GM12878 (cell line): ENCODE results near the gene CORO2B. TPM values are rescaled to one million over a fixed set of nuclear protein-coding genes. Genes with fewer than 3 reads are reported as not detected.

Experiments used
- ATAC-seq: fragments of 200-7000 bp; cut with Tn5 transposase; 3 replicates; pipeline ENCODE4 v1.9.1; 2020; ENCODE audit warnings: mild to moderate bottlenecking, moderate library complexity
- BruUV-seq: library from RNA; stranded (reverse); fragments of 400-500 nt; replicated peaks from 2 replicates; lab custom pipeline; 2021; lab: Mats Ljungman, UMichigan
- CTCF ChIA-PET: fragments of 300-600 bp; sonication (Branson Sonifier 250); formaldehyde crosslinking; extraction: SDS; loops from one replicate; lab custom pipeline; 2021; ENCODE audit warnings: inconsistent platforms; lab: Yijun Ruan, JAX
- POLR2A ChIA-PET: fragments of 350-600 bp; formaldehyde crosslinking; extraction: SDS; loops from one replicate; lab custom pipeline; 2021; ENCODE audit warnings: inconsistent platforms; lab: Charles Lee
- RAD21 ChIA-PET: fragments of 300-600 bp; sonication (Branson Sonifier 250); formaldehyde crosslinking; loops from one replicate; lab custom pipeline; 2023; ENCODE audit warnings: antibody characterized with exemption; ENCODE audit not compliant: unreplicated experiment; lab: Charles Lee
- SMC1A ChIA-PET: fragments of 300-600 bp; sonication (Branson Sonifier 250); formaldehyde crosslinking; loops from one replicate; lab custom pipeline; 2023; ENCODE audit not compliant: unreplicated experiment, uncharacterized antibody; lab: Charles Lee
- DNase-seq: peaks from one replicate; pipeline ENCODE4 v3.0.0-alpha.2; 2011; ENCODE audit warnings: low read depth, low spot score
- FAIRE-seq: peaks from 3 replicates; lab custom pipeline; 2011; peaks lifted over from hg19 to GRCh38; lab: Jason Lieb, UNC
- H2AFZ ChIP-seq: 2 replicates; pipeline ENCODE4 v1.6.0; 2011; ENCODE audit warnings: low read depth, low read length, control low read depth; ENCODE audit not compliant: control insufficient read depth
- H3K27ac ChIP-seq: 2 replicates; pipeline ENCODE4 v1.5.1; 2011; ENCODE audit warnings: control low read depth; ENCODE audit not compliant: control insufficient read depth, insufficient read depth
- H3K27me3 ChIP-seq, 2 experiments: replicated peaks in 1 of 2; 2 replicates each; pipeline versions ENCODE4 v1.6.0 to v1.6.1; 2011; ENCODE audit warnings: low read length in 1 of 2; ENCODE audit not compliant: control insufficient read depth in 2 of 2, insufficient read depth in 2 of 2
- H3K36me3 ChIP-seq, 2 experiments: 2 replicates each; pipeline ENCODE4 v1.5.1; 2011; ENCODE audit warnings: low read length in 1 of 2; ENCODE audit not compliant: control insufficient read depth in 2 of 2, insufficient read depth in 2 of 2
- H3K4me1 ChIP-seq: 2 replicates; pipeline ENCODE4 v1.6.1; 2011; ENCODE audit warnings: mild to moderate bottlenecking, low read length, moderate library complexity, mixed read lengths; ENCODE audit not compliant: control insufficient read depth, insufficient read depth
- H3K4me2 ChIP-seq: 2 replicates; pipeline ENCODE4 v1.6.0; 2011; ENCODE audit warnings: control low read depth; ENCODE audit not compliant: control insufficient read depth, insufficient read depth
- H3K4me3 ChIP-seq: fragments of 200-600 bp; sonication (generic); 2 replicates; pipeline ENCODE4 v1.5.1; 2016
- H3K79me2 ChIP-seq: 2 replicates; pipeline ENCODE4 v1.6.0; 2011; ENCODE audit warnings: low read length; ENCODE audit not compliant: control insufficient read depth, insufficient read depth
- H3K9ac ChIP-seq: 2 replicates; pipeline ENCODE4 v1.8.0; 2011; ENCODE audit warnings: low read length, control low read depth, mixed read lengths; ENCODE audit not compliant: control insufficient read depth, insufficient read depth
- H3K9me3 ChIP-seq: replicated peaks from 3 replicates; pipeline ENCODE4 v1.5.1; 2011; ENCODE audit warnings: mild to moderate bottlenecking, low read length; ENCODE audit not compliant: control insufficient read depth, insufficient read depth
- H4K20me1 ChIP-seq: 2 replicates; pipeline ENCODE4 v1.6.0; 2011; ENCODE audit not compliant: control insufficient read depth, insufficient read depth
- CEBPB ChIP-seq, 2 experiments: fragments of 150-350 bp in 1 of 2; IDR thresholded peaks; 2 replicates each; pipeline ENCODE4 v1.6.1; 2012 to 2014; ENCODE audit warnings: low read depth in 2 of 2, low read length in 2 of 2, borderline replicate concordance in 1 of 2, inconsistent platforms in 1 of 2
- CHD4 ChIP-seq: fragments of 200-600 bp; sonication (generic); IDR thresholded peaks from 2 replicates; pipeline ENCODE4 v1.6.1; 2016; ENCODE audit warnings: mild to moderate bottlenecking
- CREB1 ChIP-seq: IDR thresholded peaks from 2 replicates; pipeline ENCODE4 v1.6.1; 2012; ENCODE audit warnings: low read depth, mild to moderate bottlenecking, inconsistent platforms
- HDAC2 ChIP-seq: fragments of 200-600 bp; sonication (generic); IDR thresholded peaks from 2 replicates; pipeline ENCODE4 v1.6.1; 2017
- HDGF ChIP-seq: fragments of 450-650 bp; IDR thresholded peaks from 2 replicates; pipeline ENCODE4 v1.6.1; 2016; ENCODE audit warnings: antibody characterized with exemption
- NFXL1 ChIP-seq: fragments of 450-650 bp; IDR thresholded peaks from 2 replicates; pipeline ENCODE4 v1.6.1; 2017; ENCODE audit warnings: antibody characterized with exemption, mild to moderate bottlenecking, borderline replicate concordance
- NR2C2 ChIP-seq: IDR thresholded peaks from 2 replicates; pipeline ENCODE4 v1.6.1; 2011; ENCODE audit warnings: borderline replicate concordance, low read depth; ENCODE audit not compliant: control insufficient read depth, insufficient read length
- POLR2A ChIP-seq: IDR thresholded peaks from 2 replicates; pipeline ENCODE4 v1.6.1; 2011; ENCODE audit warnings: low read depth, mild to moderate bottlenecking, low read length
- POU2F2 ChIP-seq: IDR thresholded peaks from 3 replicates; pipeline ENCODE4 v1.6.1; 2011; ENCODE audit warnings: low read depth, mild to moderate bottlenecking, low read length, borderline replicate concordance
- TAF1 ChIP-seq: IDR thresholded peaks from 2 replicates; pipeline ENCODE4 v1.6.1; 2011; ENCODE audit warnings: mild to moderate bottlenecking, low read depth, low read length, borderline replicate concordance
- TARDBP ChIP-seq: IDR thresholded peaks from 2 replicates; pipeline ENCODE4 v1.6.1; 2016; ENCODE audit warnings: borderline replicate concordance
- TBL1XR1 ChIP-seq: IDR thresholded peaks from 2 replicates; pipeline ENCODE4 v1.6.1; 2012; ENCODE audit warnings: low read depth, low read length, improper control_type of control experiment
- WRNIP1 ChIP-seq: IDR thresholded peaks from 2 replicates; pipeline ENCODE4 v1.6.1; 2011; ENCODE audit warnings: low read depth, low read length, improper control_type of control experiment, borderline replicate concordance
- WGBS: methylation state at CpG from one replicate; pipeline ENCODE4 v1.1.6; 2016; ENCODE audit warnings: low lambda C conversion rate; ENCODE audit not compliant: insufficient replicate concordance, insufficient coverage; ENCODE audit errors: missing lambda C conversion rate; 5-methylcytosine and 5-hydroxymethylcytosine counted together
- in situ Hi-C: fragments of 300-500 bp; cut with MboI; formaldehyde crosslinking; loops from 9 replicates; pipeline ENCODE4 v1.14.3; 2018; ENCODE audit warnings: mixed read lengths
- intact Hi-C: fragments of 100-400 bp; cut with micrococcal nuclease; formaldehyde crosslinking; loops from one replicate; pipeline ENCODE4 v1.14.2; 2022; ENCODE audit not compliant: unreplicated experiment
- polyA plus RNA-seq, 11 experiments: library from polyadenylated mRNA; depleted of rRNA in 4 of 11; unstranded in 6 of 11; stranded (reverse) in 5 of 11; fragments of >200 nt; fragmentation: Nextera tagmentation in 4 of 11; fragmentation: Illumina TruSeq in 1 of 11; extraction: Ambion mirVana in 4 of 11; extraction: Trizol in 1 of 11; gene quantifications; 1 replicate in 1 of 11; 2 replicates in 10 of 11; pipeline versions ENCODE4 v1.2.1 to v1.2.3, GENCODE V29; 2011 to 2016; ENCODE audit warnings: inconsistent platforms in 2 of 11, missing spikeins in 2 of 11, low read depth in 1 of 11
- total RNA-seq, 4 experiments: library from RNA; depleted of rRNA in 3 of 4; stranded (reverse); fragments of >200 nt in 3 of 4; fragmentation: Illumina TruSeq in 1 of 4; extraction: Trizol in 1 of 4; gene quantifications; 2 replicates each; pipeline versions ENCODE4 v1.2.1 to v1.2.3, GENCODE V29; 2013 to 2021
- TF ChIP-seq, protein P1 (sequence below): fragments of 450-650 bp; formaldehyde crosslinking; IDR thresholded peaks from 2 replicates; pipeline ENCODE4 v1.4.0; 2020; ENCODE audit warnings: mild to moderate bottlenecking, moderate library complexity
- TF ChIP-seq, protein P2 (sequence below): fragments of 450-650 bp; IDR thresholded peaks from 2 replicates; pipeline ENCODE4 v1.6.1; 2018; ENCODE audit warnings: mild to moderate bottlenecking, low read depth, moderate library complexity; ENCODE audit not compliant: partially characterized antibody
- TF ChIP-seq, protein P3 (sequence below): IDR thresholded peaks from 2 replicates; pipeline ENCODE4 v1.6.1; 2012; ENCODE audit warnings: low read depth, low read length, improper control_type of control experiment
- TF ChIP-seq, protein P4 (sequence below): IDR thresholded peaks from 2 replicates; pipeline ENCODE4 v1.6.1; 2012; ENCODE audit warnings: low read length, inconsistent platforms

CORO2B gene
- total and polyA plus RNA-seq, 10 of the 15 experiments (the other 5 are each of a cell fraction or from before 2014, with no cell fraction given): 0.05 to 0.73 (median 0.13) TPM; not detected in 4

DNA sequence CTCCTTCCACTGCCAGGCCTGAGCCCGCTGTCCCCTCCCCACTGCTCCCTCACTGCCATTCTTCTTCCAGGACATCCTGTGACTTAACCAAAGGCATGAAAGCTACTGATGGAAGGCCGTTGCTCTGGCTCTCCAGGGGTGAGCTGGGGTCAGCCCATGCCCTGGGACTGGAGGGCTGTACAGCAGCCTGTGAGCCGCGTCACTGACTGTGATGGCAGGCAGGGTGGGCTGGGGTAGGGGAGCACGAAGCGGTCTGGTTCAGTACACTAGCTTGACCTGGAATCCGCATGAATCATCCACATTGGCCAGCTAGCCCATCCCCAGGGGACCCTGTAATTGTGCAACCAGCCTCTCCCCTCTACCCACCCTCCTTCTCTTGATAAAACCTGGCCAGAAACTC is 30.8 kb downstream of the CORO2B start:
- FAIRE-seq (no peak), ATAC-seq (no peak), DNase-seq (no peak)
- Histone ChIP-seq H3K4me2 (no peak overlapping the region), H3K27ac (no peak overlapping the region), H4K20me1 (no peaks in the 10 kb centered on the region), H3K79me2 (no peaks in the 10 kb centered on the region), H3K27me3 (no peaks in the 10 kb centered on the region), H3K36me3 (no peaks in the 10 kb centered on the region), H3K9me3 (no peaks in the 10 kb centered on the region), H2AFZ (no peak overlapping the region), H3K4me3 (no peak overlapping the region), H3K4me1 (no peaks in the 10 kb centered on the region), H3K9ac (no peak overlapping the region)
- WGBS: 29% methylated on average over 7 of the region's 7 CpGs
- ChIA-PET SMC1A (no interaction called here), POLR2A (no interaction called here), CTCF (no interaction called here), RAD21 (no interaction called here)
- no TSS peak for BruUV-seq
- intact Hi-C loops: no loop called here
- TF ChIP-seq NFXL1 (no peak), TAF1 (no peak), POU2F2 (no peak), HDGF (no peak), WRNIP1 (no peak), POLR2A (no peak), NR2C2 (no peak), TBL1XR1 (no peak), CHD4 (no peak), TARDBP (no peak), HDAC2 (no peak), CREB1 (no peak), CEBPB (IDR thresholded peaks at IDR 0.05; ENCODE audit: borderline replicate concordance in 1 of 2, low read depth in 2 of 2, low read length in 2 of 2) (no peak)
- TF ChIP-seq, protein P1, sequence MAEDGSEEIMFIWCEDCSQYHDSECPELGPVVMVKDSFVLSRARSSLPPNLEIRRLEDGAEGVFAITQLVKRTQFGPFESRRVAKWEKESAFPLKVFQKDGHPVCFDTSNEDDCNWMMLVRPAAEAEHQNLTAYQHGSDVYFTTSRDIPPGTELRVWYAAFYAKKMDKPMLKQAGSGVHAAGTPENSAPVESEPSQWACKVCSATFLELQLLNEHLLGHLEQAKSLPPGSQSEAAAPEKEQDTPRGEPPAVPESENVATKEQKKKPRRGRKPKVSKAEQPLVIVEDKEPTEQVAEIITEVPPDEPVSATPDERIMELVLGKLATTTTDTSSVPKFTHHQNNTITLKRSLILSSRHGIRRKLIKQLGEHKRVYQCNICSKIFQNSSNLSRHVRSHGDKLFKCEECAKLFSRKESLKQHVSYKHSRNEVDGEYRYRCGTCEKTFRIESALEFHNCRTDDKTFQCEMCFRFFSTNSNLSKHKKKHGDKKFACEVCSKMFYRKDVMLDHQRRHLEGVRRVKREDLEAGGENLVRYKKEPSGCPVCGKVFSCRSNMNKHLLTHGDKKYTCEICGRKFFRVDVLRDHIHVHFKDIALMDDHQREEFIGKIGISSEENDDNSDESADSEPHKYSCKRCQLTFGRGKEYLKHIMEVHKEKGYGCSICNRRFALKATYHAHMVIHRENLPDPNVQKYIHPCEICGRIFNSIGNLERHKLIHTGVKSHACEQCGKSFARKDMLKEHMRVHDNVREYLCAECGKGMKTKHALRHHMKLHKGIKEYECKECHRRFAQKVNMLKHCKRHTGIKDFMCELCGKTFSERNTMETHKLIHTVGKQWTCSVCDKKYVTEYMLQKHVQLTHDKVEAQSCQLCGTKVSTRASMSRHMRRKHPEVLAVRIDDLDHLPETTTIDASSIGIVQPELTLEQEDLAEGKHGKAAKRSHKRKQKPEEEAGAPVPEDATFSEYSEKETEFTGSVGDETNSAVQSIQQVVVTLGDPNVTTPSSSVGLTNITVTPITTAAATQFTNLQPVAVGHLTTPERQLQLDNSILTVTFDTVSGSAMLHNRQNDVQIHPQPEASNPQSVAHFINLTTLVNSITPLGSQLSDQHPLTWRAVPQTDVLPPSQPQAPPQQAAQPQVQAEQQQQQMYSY: no peak
- TF ChIP-seq, protein P2, sequence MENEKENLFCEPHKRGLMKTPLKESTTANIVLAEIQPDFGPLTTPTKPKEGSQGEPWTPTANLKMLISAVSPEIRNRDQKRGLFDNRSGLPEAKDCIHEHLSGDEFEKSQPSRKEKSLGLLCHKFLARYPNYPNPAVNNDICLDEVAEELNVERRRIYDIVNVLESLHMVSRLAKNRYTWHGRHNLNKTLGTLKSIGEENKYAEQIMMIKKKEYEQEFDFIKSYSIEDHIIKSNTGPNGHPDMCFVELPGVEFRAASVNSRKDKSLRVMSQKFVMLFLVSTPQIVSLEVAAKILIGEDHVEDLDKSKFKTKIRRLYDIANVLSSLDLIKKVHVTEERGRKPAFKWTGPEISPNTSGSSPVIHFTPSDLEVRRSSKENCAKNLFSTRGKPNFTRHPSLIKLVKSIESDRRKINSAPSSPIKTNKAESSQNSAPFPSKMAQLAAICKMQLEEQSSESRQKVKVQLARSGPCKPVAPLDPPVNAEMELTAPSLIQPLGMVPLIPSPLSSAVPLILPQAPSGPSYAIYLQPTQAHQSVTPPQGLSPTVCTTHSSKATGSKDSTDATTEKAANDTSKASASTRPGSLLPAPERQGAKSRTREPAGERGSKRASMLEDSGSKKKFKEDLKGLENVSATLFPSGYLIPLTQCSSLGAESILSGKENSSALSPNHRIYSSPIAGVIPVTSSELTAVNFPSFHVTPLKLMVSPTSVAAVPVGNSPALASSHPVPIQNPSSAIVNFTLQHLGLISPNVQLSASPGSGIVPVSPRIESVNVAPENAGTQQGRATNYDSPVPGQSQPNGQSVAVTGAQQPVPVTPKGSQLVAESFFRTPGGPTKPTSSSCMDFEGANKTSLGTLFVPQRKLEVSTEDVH: no peak
- TF ChIP-seq, protein P3, sequence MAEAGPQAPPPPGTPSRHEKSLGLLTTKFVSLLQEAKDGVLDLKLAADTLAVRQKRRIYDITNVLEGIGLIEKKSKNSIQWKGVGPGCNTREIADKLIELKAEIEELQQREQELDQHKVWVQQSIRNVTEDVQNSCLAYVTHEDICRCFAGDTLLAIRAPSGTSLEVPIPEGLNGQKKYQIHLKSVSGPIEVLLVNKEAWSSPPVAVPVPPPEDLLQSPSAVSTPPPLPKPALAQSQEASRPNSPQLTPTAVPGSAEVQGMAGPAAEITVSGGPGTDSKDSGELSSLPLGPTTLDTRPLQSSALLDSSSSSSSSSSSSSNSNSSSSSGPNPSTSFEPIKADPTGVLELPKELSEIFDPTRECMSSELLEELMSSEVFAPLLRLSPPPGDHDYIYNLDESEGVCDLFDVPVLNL: no peak
- TF ChIP-seq, protein P4, sequence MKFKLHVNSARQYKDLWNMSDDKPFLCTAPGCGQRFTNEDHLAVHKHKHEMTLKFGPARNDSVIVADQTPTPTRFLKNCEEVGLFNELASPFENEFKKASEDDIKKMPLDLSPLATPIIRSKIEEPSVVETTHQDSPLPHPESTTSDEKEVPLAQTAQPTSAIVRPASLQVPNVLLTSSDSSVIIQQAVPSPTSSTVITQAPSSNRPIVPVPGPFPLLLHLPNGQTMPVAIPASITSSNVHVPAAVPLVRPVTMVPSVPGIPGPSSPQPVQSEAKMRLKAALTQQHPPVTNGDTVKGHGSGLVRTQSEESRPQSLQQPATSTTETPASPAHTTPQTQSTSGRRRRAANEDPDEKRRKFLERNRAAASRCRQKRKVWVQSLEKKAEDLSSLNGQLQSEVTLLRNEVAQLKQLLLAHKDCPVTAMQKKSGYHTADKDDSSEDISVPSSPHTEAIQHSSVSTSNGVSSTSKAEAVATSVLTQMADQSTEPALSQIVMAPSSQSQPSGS: no peak
- in situ Hi-C loops: no loop called here
